CD4-positive, alpha-beta T cell (primary cell): ENCODE results near the gene STARD13. TPM values are rescaled to one million over a fixed set of nuclear protein-coding genes. Genes with fewer than 3 reads are reported as not detected.
A peak's percentile ranks its signal among the peaks of the same experiment; 100 is the strongest.

ENCODE experiments used
- ATAC-seq: fragments of 200-7000 bp; cut with Tn5 transposase; one replicate; pipeline ENCODE4 v1.10.0; 2022; ENCODE audit warnings: mild to moderate bottlenecking; ENCODE audit not compliant: poor library complexity
- CTCF ChIA-PET: fragments of 350-600 bp; sonication (Branson Sonifier 250); formaldehyde crosslinking; loops from one replicate; lab custom pipeline; 2021; ENCODE audit warnings: antibody characterized with exemption, inconsistent platforms; lab: Charles Lee
- POLR2A ChIA-PET: fragments of 350-600 bp; sonication (Branson Sonifier 250); formaldehyde crosslinking; loops from one replicate; lab custom pipeline; 2021; ENCODE audit warnings: antibody characterized with exemption, inconsistent platforms; lab: Charles Lee
- DNase-seq, 14 experiments: peaks; one replicate each; pipeline ENCODE4 v3.0.0-alpha.2; 2013 to 2020; ENCODE audit warnings: mixed read lengths in 2 of 14
- H3K27ac ChIP-seq, 2 donors: one replicate each; pipeline versions ENCODE4 v1.5.1 to v1.7.0; 2013; ENCODE audit warnings: low read length in 2 of 2, low read depth in 1 of 2, mild to moderate bottlenecking in 1 of 2
- H3K27me3 ChIP-seq, 2 experiments: 1 replicate in 1 of 2; 2 replicates in 1 of 2; pipeline versions ENCODE4 v1.6.1 to v1.7.0; 2013; ENCODE audit warnings: low read length in 2 of 2, control low read depth in 1 of 2, mild to moderate bottlenecking in 1 of 2, moderate library complexity in 1 of 2; ENCODE audit not compliant: insufficient read depth in 2 of 2, control insufficient read depth in 1 of 2
- H3K36me3 ChIP-seq: one replicate; pipeline ENCODE4 v1.6.1; 2013; ENCODE audit warnings: low read length, control low read depth; ENCODE audit not compliant: insufficient read depth
- H3K4me1 ChIP-seq: one replicate; pipeline ENCODE4 v1.6.1; 2013; ENCODE audit warnings: low read length, control low read depth; ENCODE audit not compliant: insufficient read depth
- H3K4me3 ChIP-seq: one replicate; pipeline ENCODE4 v1.5.1; 2013; ENCODE audit warnings: mild to moderate bottlenecking, low read length, moderate library complexity
- H3K9me3 ChIP-seq, 2 experiments: 1 replicate in 1 of 2; 2 replicates in 1 of 2; pipeline versions ENCODE4 v1.6.1 to v1.7.0; 2013; ENCODE audit warnings: low read length in 2 of 2, mild to moderate bottlenecking in 2 of 2, control low read depth in 1 of 2, moderate library complexity in 1 of 2; ENCODE audit not compliant: control insufficient read depth in 1 of 2, insufficient read depth in 1 of 2
- H3K27ac Mint-ChIP-seq: one replicate; pipeline ENCODE4 v1.8.0; 2020; ENCODE audit warnings: mixed read lengths
- H3K27me3 Mint-ChIP-seq: one replicate; pipeline ENCODE4 v1.8.0; 2021; ENCODE audit warnings: mixed read lengths
- H3K36me3 Mint-ChIP-seq: one replicate; pipeline ENCODE4 v1.8.0; 2021; ENCODE audit warnings: low read depth, mixed read lengths
- H3K4me1 Mint-ChIP-seq: one replicate; pipeline ENCODE4 v1.8.0; 2021; ENCODE audit warnings: low read depth, mixed read lengths
- H3K4me3 Mint-ChIP-seq: one replicate; pipeline ENCODE4 v1.8.0; 2020; ENCODE audit warnings: mild to moderate bottlenecking, mixed read lengths
- H3K9me3 Mint-ChIP-seq: one replicate; pipeline ENCODE4 v1.8.0; 2020; ENCODE audit warnings: mixed read lengths
- CTCF ChIP-seq: fragments of 200-600 bp; IDR thresholded peaks from one replicate; pipeline ENCODE4 v1.8.0; 2022; ENCODE audit warnings: antibody characterized with exemption, mild to moderate bottlenecking
- intact Hi-C, 2 experiments: fragments of 100-400 bp; cut with DNase I in 1 of 2; cut with micrococcal nuclease in 1 of 2; formaldehyde crosslinking; loops; one replicate each; pipeline versions ENCODE4 v1.15.1 to v1.9.0; 2023 to 2025; cut with DNase I, micrococcal nuclease
- total RNA-seq, 174 experiments: library from RNA in 2 of 174; stranded (reverse) in 2 of 174; gene quantifications; one replicate each; pipeline ENCODE4 v1.2.3 and lab custom pipeline; 2021 to 2026

STARD13 gene
- total RNA-seq, 2 experiments from 2014 or later = not detected

GRCh38 chr13:33289966-33290365, 4.4 kb upstream of the STARD13 start:
- no peaks in the 10 kb centered on the region for H3K9me3 Mint-ChIP-seq
- ATAC-seq = no peak
- no peaks in the 10 kb centered on the region for H3K36me3 Mint-ChIP-seq
- no peak overlapping the region for H3K4me3 Mint-ChIP-seq
- Histone ChIP-seq H3K27ac (no peak overlapping the region), H3K4me3 (no peak overlapping the region), H3K27me3 (peaks cover 8 to 28% of the 10 kb centered on the region in 2 experiments), H3K4me1 (peaks cover 10% of the 10 kb centered on the region), H3K9me3 (no peaks in the 10 kb centered on the region), H3K36me3 (no peaks in the 10 kb centered on the region)
- H3K27me3 Mint-ChIP-seq = peaks cover 71% of the 10 kb centered on the region
- H3K27ac Mint-ChIP-seq = no peak overlapping the region
- ChIA-PET POLR2A (no interaction called here), CTCF (no interaction called here)
- DNase-seq = no peak
- intact Hi-C loops = no loop called here
- peaks cover 17% of the 10 kb centered on the region for H3K4me1 Mint-ChIP-seq
- no peak for TF ChIP-seq CTCF

- DNase-seq (no peak), ATAC-seq (no peak)
- Mint-ChIP-seq H3K4me1 (peaks cover 18% of the 10 kb centered on the region), H3K36me3 (no peaks in the 10 kb centered on the region), H3K27me3 (peaks cover 64% of the 10 kb centered on the region), H3K27ac (no peak overlapping the region), H3K9me3 (no peaks in the 10 kb centered on the region), H3K4me3 (no peak overlapping the region)
- Histone ChIP-seq H3K27ac (no peak overlapping the region), H3K36me3 (no peaks in the 10 kb centered on the region), H3K27me3 (peaks cover 12 to 28% of the 10 kb centered on the region in 2 experiments), H3K9me3 (no peaks in the 10 kb centered on the region), H3K4me1 (peaks cover 11% of the 10 kb centered on the region), H3K4me3 (no peak overlapping the region)
- POLR2A ChIA-PET = no interaction called here
- no peak for TF ChIP-seq CTCF
- intact Hi-C loops = no loop called here
- CTCF ChIA-PET = no interaction called here
These were observed 1.8 kb upstream of the STARD13 start for GRCh38 chr13:33287142-33287882.

- no peak for TF ChIP-seq CTCF
- Mint-ChIP-seq H3K36me3 (no peaks in the 10 kb centered on the region), H3K27me3 (peaks cover 74% of the 10 kb centered on the region), H3K9me3 (no peaks in the 10 kb centered on the region), H3K4me1 (peaks cover 18% of the 10 kb centered on the region), H3K4me3 (peak overlapping the region; percentile 50), H3K27ac (no peak overlapping the region)
- H3K9me3 ChIP-seq = no peaks in the 10 kb centered on the region
- POLR2A ChIA-PET = no interaction called here
- H3K27me3 ChIP-seq = peaks cover 12 to 28% of the 10 kb centered on the region in 2 experiments
- ATAC-seq (no peak), DNase-seq (no peak)
- intact Hi-C loops = no loop called here
- peak overlapping the region; percentile 43 for H3K4me3 ChIP-seq
- CTCF ChIA-PET = no interaction called here
- H3K36me3 ChIP-seq = no peaks in the 10 kb centered on the region
- H3K4me1 ChIP-seq = peaks cover 11% of the 10 kb centered on the region
- H3K27ac ChIP-seq = no peak overlapping the region
These were observed 573 bp upstream of the STARD13 start for GRCh38 chr13:33286128-33286527.
